Measurements from ENCODE around the gene GIMAP5. TPM values are rescaled to one million over a fixed set of nuclear protein-coding genes. Genes with fewer than 3 reads are reported as not detected.

GIMAP5 gene
- total RNA-seq, 1 experiment from 2014 or later: not detected

GRCh38 chr7:150738591-150739001 is 1.4 kb downstream of the GIMAP5 start:
- H3K27me3 ChIP-seq (ENCODE audit: insufficient read depth, low read length): peaks cover 92% of the 10 kb centered on the region
- no peak for DNase-seq

More at GRCh38 chr7:150738591-150739001, 1.4 kb downstream of the GIMAP5 start:
- no peaks in the 10 kb centered on the region for H4K20me1 ChIP-seq (ENCODE audit: control insufficient read depth, insufficient read depth, insufficient read length)
- H3K9ac ChIP-seq (ENCODE audit: extremely low read depth, insufficient read length, low read length): no peak overlapping the region
- no peaks in the 10 kb centered on the region for H3K4me1 ChIP-seq (ENCODE audit: insufficient read depth, low read length)
- no peak overlapping the region for H2AK5ac ChIP-seq (ENCODE audit: insufficient read length, low read length)
- H2BK5ac ChIP-seq (ENCODE audit: insufficient read length, low read length): no peak overlapping the region
- no peak overlapping the region for H4K5ac ChIP-seq (ENCODE audit: insufficient read length, low read depth, low read length)
- H4K8ac ChIP-seq (replicated peaks; ENCODE audit: insufficient read length, low read depth, low read length): no peak overlapping the region
- H2AFZ ChIP-seq (ENCODE audit: low read length): no peak overlapping the region
- peaks cover 16 to 30% of the 10 kb centered on the region in 2 experiments for H3K9me3 Mint-ChIP-seq
- no peak overlapping the region for H3T11ph ChIP-seq (ENCODE audit: low read length)
- H2BK20ac ChIP-seq (ENCODE audit: low read depth, low read length, poor library complexity, severe bottlenecking): no peak overlapping the region
- H3K27ac ChIP-seq (ENCODE audit: insufficient read length, low read depth, low read length): no peak overlapping the region
- TF ChIP-seq CTCF (conservative IDR thresholded peaks at IDR 0.05): no peak
- no peak overlapping the region for H3K14ac ChIP-seq (ENCODE audit: insufficient read depth, low read length)
- WGBS (ENCODE audit: extremely low coverage, insufficient read length, low lambda C conversion rate): no CpG with 5 or more reads among the region's 5 CpGs
- H3K4me2 ChIP-seq (ENCODE audit: insufficient read depth, insufficient read length, low read length): no peak overlapping the region
- no peak overlapping the region for H3K4me3 Mint-ChIP-seq
- no peak overlapping the region for H4K91ac ChIP-seq (ENCODE audit: insufficient read length, low read depth, low read length)
- no peak overlapping the region for H3K4ac ChIP-seq (ENCODE audit: low read depth, low read length)
- no peaks in the 10 kb centered on the region for H3K79me2 ChIP-seq (ENCODE audit: insufficient read depth, low read length)
- H3K18ac ChIP-seq (ENCODE audit: insufficient read length, low read depth, low read length): no peak overlapping the region
- peaks cover 7% of the 10 kb centered on the region for H3K9me3 ChIP-seq (ENCODE audit: control insufficient read depth, low read depth, low read length)
- no peak overlapping the region for H3K56ac ChIP-seq (ENCODE audit: insufficient read length, low read depth, low read length)
- H3K23ac ChIP-seq (ENCODE audit: insufficient read length, low read depth, low read length): no peak overlapping the region
- no peaks in the 10 kb centered on the region for H3K36me3 Mint-ChIP-seq (ENCODE audit: insufficient read depth in 1 of 3, low read depth in 3 of 3)
- no peaks in the 10 kb centered on the region for H3K23me2 ChIP-seq (ENCODE audit: insufficient read length, low read depth, low read length, poor library complexity, severe bottlenecking)
- no peak overlapping the region for H2BK12ac ChIP-seq (ENCODE audit: insufficient read length, low read depth, low read length)
- H2BK120ac ChIP-seq (ENCODE audit: low read depth, low read length, poor library complexity, severe bottlenecking): no peak overlapping the region
- peaks cover 5 to 7% of the 10 kb centered on the region in 2 experiments; a peak in 3 of 4 replicates for H3K4me1 Mint-ChIP-seq
- no peak overlapping the region for H2BK15ac ChIP-seq (ENCODE audit: low read depth, low read length)
- H3K27me3 Mint-ChIP-seq (ENCODE audit: low read depth): peaks cover 100% of the 10 kb centered on the region
- H3K27ac Mint-ChIP-seq: no peak overlapping the region
- H3K79me1 ChIP-seq (ENCODE audit: insufficient read depth, low read depth, low read length, poor library complexity, severe bottlenecking): no peaks in the 10 kb centered on the region
